Measurements from ENCODE around the gene TMEM139.

The TMEM139 gene

GRCh38 chr7:143315776-143316175, 31.0 kb downstream of the TMEM139 start, which contains the start of gene CLCN1:
CLCN1 (plus strand) TSS chr7:143316111; CDS start chr7:143316213, 102 bp downstream.
- no peak for DNase-seq (ENCODE audit: low read depth, low spot score)
- Histone ChIP-seq H3K9ac (ENCODE audit: insufficient read length, low read depth) (no peak within 1 kb of the TSS), H3K36me3 (ENCODE audit: insufficient read depth, insufficient read length, low read length) (no peaks in the 10 kb centered on the region), H3K4me1 (ENCODE audit: insufficient read depth, insufficient read length) (no peaks in the 10 kb centered on the region), H3K9me3 (ENCODE audit: insufficient read depth, low read length) (no peaks in the 10 kb centered on the region), H3K27me3 (ENCODE audit: insufficient read depth, insufficient read length) (no peaks in the 10 kb centered on the region), H3K4me3 (ENCODE audit: insufficient read length, low read depth) (no peak within 1 kb of the TSS)
- TF ChIP-seq ZNF274 (IDR thresholded peaks at IDR 0.05; ENCODE audit: low read depth, low read length) (no peak), SUZ12 (IDR thresholded peaks at IDR 0.05; ENCODE audit: extremely low read depth, insufficient read depth, insufficient read length) (no peak), YY1 (IDR thresholded peaks at IDR 0.05; ENCODE audit: insufficient read depth, insufficient read length) (no peak)

- H3K9ac ChIP-seq (ENCODE audit: insufficient read length, low read depth) = no peak overlapping the region
- H3K4me1 ChIP-seq (ENCODE audit: insufficient read depth, insufficient read length) = no peaks in the 10 kb centered on the region
- no peak overlapping the region for H3K4me3 ChIP-seq (ENCODE audit: insufficient read length, low read depth)
- no peaks in the 10 kb centered on the region for H3K27me3 ChIP-seq (ENCODE audit: insufficient read depth, insufficient read length)
- no peak for DNase-seq (ENCODE audit: low read depth, low spot score)
- no peaks in the 10 kb centered on the region for H3K36me3 ChIP-seq (ENCODE audit: insufficient read depth, insufficient read length, low read length)
- no peaks in the 10 kb centered on the region for H3K9me3 ChIP-seq (ENCODE audit: insufficient read depth, low read length)
- TF ChIP-seq YY1 (IDR thresholded peaks at IDR 0.05; ENCODE audit: insufficient read depth, insufficient read length) (no peak), ZNF274 (IDR thresholded peaks at IDR 0.05; ENCODE audit: low read depth, low read length) (no peak), SUZ12 (IDR thresholded peaks at IDR 0.05; ENCODE audit: extremely low read depth, insufficient read depth, insufficient read length) (no peak)
Measured at GRCh38 chr7:143316492-143316891, 31.7 kb downstream of the TMEM139 start.

- H3K4me1 ChIP-seq (ENCODE audit: insufficient read depth, insufficient read length) = peaks cover 1% of the 10 kb centered on the region
- H3K9ac ChIP-seq (ENCODE audit: insufficient read length, low read depth) = no peak overlapping the region
- H3K36me3 ChIP-seq (ENCODE audit: insufficient read depth, insufficient read length, low read length) = no peaks in the 10 kb centered on the region
- no peaks in the 10 kb centered on the region for H3K27me3 ChIP-seq (ENCODE audit: insufficient read depth, insufficient read length)
- DNase-seq (ENCODE audit: low read depth, low spot score) = no peak
- TF ChIP-seq ZNF274 (IDR thresholded peaks at IDR 0.05; ENCODE audit: low read depth, low read length) = no peak
- TF ChIP-seq YY1 (IDR thresholded peaks at IDR 0.05; ENCODE audit: insufficient read depth, insufficient read length) = no peak
- H3K4me3 ChIP-seq (ENCODE audit: insufficient read length, low read depth) = no peak overlapping the region
- H3K9me3 ChIP-seq (ENCODE audit: insufficient read depth, low read length) = no peaks in the 10 kb centered on the region
Measured at GRCh38 chr7:143318661-143319060, 33.9 kb downstream of the TMEM139 start.

DNA sequence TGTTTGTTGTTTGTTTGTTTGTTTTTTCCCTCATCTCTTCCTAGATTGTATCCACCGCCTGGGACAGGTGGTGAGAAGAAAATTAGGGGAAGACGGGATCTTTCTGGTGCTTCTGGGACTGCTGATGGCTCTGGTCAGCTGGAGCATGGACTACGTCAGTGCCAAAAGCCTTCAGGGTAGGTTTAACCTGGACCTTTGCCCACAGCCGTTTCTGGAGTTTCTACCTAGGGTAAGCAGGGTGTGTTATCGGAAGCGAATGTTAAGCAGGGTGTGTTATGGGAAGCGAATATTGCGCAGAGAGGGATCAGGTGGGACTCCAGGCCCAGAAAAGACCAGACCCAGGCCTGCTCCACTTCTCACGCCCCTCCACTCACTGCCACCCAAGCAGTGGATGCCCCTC, 35.9 kb downstream of the TMEM139 start:
- DNase-seq (ENCODE audit: low read depth, low spot score) = no peak
- Histone ChIP-seq H3K36me3 (ENCODE audit: insufficient read depth, insufficient read length, low read length) (no peaks in the 10 kb centered on the region), H3K4me1 (ENCODE audit: insufficient read depth, insufficient read length) (peaks cover 1% of the 10 kb centered on the region), H3K27me3 (ENCODE audit: insufficient read depth, insufficient read length) (no peaks in the 10 kb centered on the region), H3K9me3 (ENCODE audit: insufficient read depth, low read length) (no peaks in the 10 kb centered on the region), H3K4me3 (ENCODE audit: insufficient read length, low read depth) (no peak overlapping the region), H3K9ac (ENCODE audit: insufficient read length, low read depth) (no peak overlapping the region)
- TF ChIP-seq SUZ12 (IDR thresholded peaks at IDR 0.05; ENCODE audit: extremely low read depth, insufficient read depth, insufficient read length) (no peak), ZNF274 (IDR thresholded peaks at IDR 0.05; ENCODE audit: low read depth, low read length) (no peak), YY1 (IDR thresholded peaks at IDR 0.05; ENCODE audit: insufficient read depth, insufficient read length) (no peak)

- Histone ChIP-seq H3K4me3 (ENCODE audit: insufficient read length, low read depth) (no peak overlapping the region), H3K4me1 (ENCODE audit: insufficient read depth, insufficient read length) (peaks cover 1% of the 10 kb centered on the region), H3K9ac (ENCODE audit: insufficient read length, low read depth) (no peak overlapping the region), H3K27me3 (ENCODE audit: insufficient read depth, insufficient read length) (no peaks in the 10 kb centered on the region), H3K9me3 (ENCODE audit: insufficient read depth, low read length) (no peaks in the 10 kb centered on the region), H3K36me3 (ENCODE audit: insufficient read depth, insufficient read length, low read length) (no peaks in the 10 kb centered on the region)
- TF ChIP-seq ZNF274 (IDR thresholded peaks at IDR 0.05; ENCODE audit: low read depth, low read length) (no peak), SUZ12 (IDR thresholded peaks at IDR 0.05; ENCODE audit: extremely low read depth, insufficient read depth, insufficient read length) (no peak), YY1 (IDR thresholded peaks at IDR 0.05; ENCODE audit: insufficient read depth, insufficient read length) (no peak)
- no peak for DNase-seq (ENCODE audit: low read depth, low spot score)
Measured at GRCh38 chr7:143321242-143321641, 36.5 kb downstream of the TMEM139 start.

GRCh38 chr7:143321734-143322133, 37.0 kb downstream of the TMEM139 start:
- TF ChIP-seq ZNF274 (IDR thresholded peaks at IDR 0.05; ENCODE audit: low read depth, low read length) (no peak), SUZ12 (IDR thresholded peaks at IDR 0.05; ENCODE audit: extremely low read depth, insufficient read depth, insufficient read length) (no peak), YY1 (IDR thresholded peaks at IDR 0.05; ENCODE audit: insufficient read depth, insufficient read length) (no peak)
- H3K9me3 ChIP-seq (ENCODE audit: insufficient read depth, low read length) = no peaks in the 10 kb centered on the region
- H3K9ac ChIP-seq (ENCODE audit: insufficient read length, low read depth) = no peak overlapping the region
- H3K36me3 ChIP-seq (ENCODE audit: insufficient read depth, insufficient read length, low read length) = no peaks in the 10 kb centered on the region
- H3K27me3 ChIP-seq (ENCODE audit: insufficient read depth, insufficient read length) = no peaks in the 10 kb centered on the region
- H3K4me3 ChIP-seq (ENCODE audit: insufficient read length, low read depth) = no peak overlapping the region
- peaks cover 1% of the 10 kb centered on the region for H3K4me1 ChIP-seq (ENCODE audit: insufficient read depth, insufficient read length)
- DNase-seq (ENCODE audit: low read depth, low spot score) = no peak

- Histone ChIP-seq H3K4me1 (ENCODE audit: insufficient read depth, insufficient read length) (peaks cover 1% of the 10 kb centered on the region), H3K36me3 (ENCODE audit: insufficient read depth, insufficient read length, low read length) (no peaks in the 10 kb centered on the region), H3K27me3 (ENCODE audit: insufficient read depth, insufficient read length) (no peaks in the 10 kb centered on the region), H3K9ac (ENCODE audit: insufficient read length, low read depth) (no peak overlapping the region), H3K4me3 (ENCODE audit: insufficient read length, low read depth) (no peak overlapping the region), H3K9me3 (ENCODE audit: insufficient read depth, low read length) (no peaks in the 10 kb centered on the region)
- TF ChIP-seq SUZ12 (IDR thresholded peaks at IDR 0.05; ENCODE audit: extremely low read depth, insufficient read depth, insufficient read length) = no peak
- TF ChIP-seq ZNF274 (IDR thresholded peaks at IDR 0.05; ENCODE audit: low read depth, low read length) = no peak
- no peak for TF ChIP-seq YY1 (IDR thresholded peaks at IDR 0.05; ENCODE audit: insufficient read depth, insufficient read length)
- DNase-seq (ENCODE audit: low read depth, low spot score) = no peak
Measured at GRCh38 chr7:143322760-143323633, 38.2 kb downstream of the TMEM139 start.

Measured in NT2/D1 (cell line).